NCI-H2107 (cell line): ENCODE data around the gene SUSD5.

Experiments
- DNase-seq: peaks from one replicate; lab custom pipeline; 2025; lab: John Stamatoyannopoulos, UW

SUSD5 gene

DNA sequence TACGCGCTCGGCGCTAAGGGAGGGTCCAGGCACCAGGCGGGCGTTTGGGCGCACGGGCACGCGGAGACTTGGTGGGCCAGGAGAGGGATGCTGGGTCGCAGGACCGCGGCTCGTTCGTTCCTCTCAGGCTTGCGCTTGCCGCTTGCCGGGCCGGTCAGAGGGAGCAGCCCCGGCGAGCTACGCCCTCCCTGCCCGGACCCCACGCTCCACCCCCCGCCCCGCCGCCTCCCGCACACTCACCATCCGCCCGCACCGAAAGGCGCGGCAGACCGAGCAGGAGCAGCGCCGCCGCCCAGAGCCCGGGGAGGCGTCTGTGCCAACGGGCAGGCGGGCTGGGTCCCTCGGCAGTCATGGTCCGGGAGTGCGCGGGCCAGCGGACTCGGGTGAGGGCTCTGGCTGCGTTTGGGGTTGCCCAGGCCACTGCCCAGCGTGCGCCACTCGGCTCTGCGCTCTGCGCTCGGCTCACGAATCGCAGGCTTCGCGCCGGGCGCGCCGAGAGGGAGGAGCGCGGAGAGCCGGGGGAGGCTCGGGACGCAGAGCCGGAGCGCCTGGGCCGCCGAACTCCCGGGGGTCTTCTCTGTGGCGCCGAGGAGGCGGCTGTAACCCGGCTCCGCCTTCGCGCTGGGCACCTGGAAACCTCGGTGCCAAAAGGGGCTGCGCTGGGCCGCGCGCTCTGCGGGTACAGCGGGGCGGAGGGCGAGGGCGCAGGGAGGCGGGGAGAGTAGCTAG is at the start of gene SUSD5:
Gene SUSD5, minus strand, starts transcription at position 365 of the 729 bp plus-strand sequence. Its CDS starts 13 bp downstream, at position 352.
- DNase-seq = no peak

DNA sequence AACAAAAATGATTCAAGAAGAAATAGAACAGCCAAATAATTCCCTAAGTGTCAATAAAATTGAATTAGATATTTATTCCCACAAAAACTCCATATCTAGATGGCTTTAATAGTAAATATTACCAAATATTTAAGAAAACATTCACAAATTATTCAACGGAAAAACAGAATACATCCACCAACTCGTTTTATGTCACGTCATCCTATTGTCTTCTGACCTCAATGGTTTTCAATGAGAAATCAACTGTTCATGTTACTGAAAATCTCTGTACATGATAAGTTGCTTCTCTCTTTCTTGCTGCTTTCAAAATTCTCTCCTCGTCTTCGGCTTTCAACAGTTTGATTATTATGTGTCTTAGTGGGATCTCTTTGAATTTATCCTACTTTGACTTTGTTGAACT is 41.5 kb upstream of the SUSD5 start:
- no peak for DNase-seq

DNA sequence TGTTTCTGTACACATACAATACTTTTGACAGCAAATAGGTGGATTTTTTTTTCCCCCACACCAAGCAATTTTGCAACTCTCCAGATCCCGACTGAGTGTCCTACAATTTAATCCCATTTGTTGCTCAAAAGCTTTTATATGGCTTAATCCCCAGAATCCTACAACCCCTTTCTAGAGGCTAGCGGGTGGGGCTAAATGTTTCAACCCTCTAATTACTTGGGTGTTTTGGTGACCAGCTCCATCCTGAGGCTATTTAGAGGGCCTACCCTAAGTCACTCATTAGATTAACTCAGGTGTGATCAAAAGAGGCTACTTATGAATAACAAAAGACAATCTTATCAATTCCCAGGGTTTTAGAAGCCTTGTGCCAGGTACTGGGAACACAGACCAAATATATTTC is 37.6 kb upstream of the SUSD5 start:
- DNase-seq = no peak

DNA sequence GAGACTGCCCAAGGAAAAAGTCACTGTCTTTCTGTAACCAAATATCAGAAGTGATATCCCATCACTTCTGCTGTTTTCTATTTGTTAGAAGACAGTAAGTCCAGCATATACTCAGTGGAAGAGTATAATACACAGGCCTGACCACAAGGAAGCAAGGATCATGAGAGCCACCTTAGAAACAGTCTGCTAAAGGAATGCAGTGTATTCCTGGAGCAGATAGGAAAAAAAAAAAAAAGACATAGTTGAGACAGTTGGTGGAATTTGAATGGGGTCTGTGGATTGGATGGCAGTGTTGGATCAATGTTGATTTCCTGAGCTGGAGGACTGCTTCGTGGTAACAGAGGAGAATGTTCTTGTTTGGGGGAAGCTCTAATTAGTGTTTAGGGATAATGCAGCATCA is 32.1 kb upstream of the SUSD5 start:
- no peak for DNase-seq

DNA sequence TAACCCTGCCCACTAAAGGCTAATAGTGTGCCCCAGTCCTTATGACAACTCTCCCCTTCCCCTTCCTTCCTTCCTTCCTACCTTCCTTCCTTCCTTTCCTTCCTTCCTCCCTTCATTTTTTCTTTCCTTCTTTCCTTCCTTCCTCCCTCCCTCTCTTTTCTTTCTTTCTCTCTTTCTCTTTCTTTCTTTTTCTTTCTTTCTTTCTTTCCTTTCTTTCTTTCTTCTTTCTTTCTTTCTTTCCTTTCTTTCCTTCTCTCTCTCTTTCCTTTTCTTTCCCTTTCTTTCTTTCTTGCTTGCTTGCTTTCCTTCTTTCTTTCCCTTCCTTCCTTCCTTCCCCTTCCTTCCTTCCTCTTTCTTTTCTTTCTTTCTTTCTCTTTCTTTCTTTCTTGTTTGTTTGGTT is 28.2 kb upstream of the SUSD5 start:
- DNase-seq = no peak

DNA sequence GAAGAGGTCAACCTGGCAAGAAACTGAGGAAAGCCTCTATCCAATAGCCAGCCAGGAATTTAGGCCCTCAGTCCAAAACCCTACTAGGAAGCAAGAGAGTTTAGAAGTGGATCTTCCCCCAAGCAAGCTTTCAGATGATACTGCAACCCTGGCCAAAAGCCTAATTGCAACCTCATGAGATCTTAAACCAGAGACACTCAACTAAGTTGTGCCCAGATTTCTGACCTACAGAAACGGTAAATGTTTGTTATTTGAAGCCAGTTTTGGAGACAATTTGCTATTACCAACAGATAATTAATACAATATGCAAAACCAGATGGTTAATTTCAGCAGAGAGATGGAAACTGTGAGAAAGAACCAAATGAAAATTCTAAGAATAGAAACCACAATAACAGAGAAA is 21.7 kb upstream of the SUSD5 start:
- no peak for DNase-seq

DNA sequence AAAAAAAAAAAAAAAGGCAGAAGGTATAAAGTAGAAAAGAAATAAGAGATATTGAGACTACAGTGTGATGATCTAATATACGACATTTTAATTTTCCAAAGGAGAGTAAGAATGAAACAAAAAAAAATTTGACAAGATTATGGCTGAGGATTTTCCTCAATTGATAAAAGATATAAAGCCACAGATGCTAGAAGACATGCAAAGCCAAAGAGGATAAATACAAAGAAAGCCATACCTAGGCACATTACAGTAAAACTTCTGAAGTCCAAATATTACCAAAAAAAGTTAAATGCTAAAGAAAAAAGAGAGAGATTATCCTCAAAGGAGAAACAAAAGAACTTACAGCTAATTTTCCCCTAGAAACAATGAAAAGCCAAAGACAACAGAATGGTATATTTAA is 20.3 kb upstream of the SUSD5 start:
- no peak for DNase-seq

DNA sequence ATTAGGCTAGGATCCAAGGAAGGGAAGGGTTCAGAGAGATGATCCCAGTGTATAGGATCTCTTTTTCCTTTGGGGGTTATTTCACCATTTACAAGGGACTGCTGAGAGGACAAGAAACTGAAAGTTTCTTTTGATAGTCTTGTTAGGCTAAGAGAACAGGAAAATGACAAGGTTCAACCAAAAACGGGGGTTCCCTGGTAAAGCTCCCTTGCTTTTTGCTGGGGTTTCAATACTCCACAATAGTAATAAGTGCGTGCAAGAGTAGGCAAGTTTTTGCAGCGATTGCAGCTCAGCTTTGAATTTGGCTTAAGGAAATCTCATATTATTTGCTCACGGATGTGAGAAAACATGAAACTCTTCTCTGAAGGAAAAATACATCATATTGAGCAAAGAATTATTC is 18.8 kb upstream of the SUSD5 start:
- no peak for DNase-seq

DNA sequence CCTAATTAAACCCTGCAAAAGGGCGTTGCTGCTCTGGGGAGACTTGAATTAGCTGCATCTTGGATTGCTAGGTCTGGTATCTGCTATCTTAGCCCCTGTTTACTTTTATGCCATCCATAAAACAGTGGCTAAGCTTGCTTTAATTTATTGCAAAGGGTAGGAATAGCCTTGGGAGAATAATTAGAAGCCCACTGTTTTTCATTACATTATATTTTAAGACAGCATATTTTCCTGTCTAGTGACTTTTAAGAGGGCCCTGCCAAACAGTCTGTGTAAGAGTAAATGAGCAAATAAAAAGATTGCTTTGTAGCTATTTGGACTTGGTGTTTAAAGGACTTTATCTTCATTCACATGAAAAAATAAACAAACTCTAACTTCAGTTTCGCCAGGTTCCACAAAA is 17.4 kb upstream of the SUSD5 start:
- no peak for DNase-seq

DNA sequence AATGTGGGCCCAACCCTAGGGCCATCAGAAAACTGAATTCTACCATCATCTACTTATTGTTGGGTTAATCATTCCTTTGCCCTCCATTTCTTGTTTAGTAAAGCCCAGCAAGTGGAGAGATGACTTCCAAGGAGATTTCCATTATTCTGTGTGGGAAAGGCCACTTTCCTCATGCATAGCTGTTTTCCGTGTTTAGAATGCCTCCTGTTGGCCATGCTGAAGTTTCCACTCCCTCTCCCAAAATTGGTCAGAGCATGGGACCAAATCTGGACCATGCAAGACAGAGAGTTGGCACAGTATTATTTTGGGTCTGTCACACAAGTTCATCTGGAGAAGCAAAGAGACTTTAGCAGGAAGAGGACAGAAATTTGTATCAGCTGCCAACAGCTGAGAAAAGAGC is 15.3 kb upstream of the SUSD5 start:
- DNase-seq = no peak

DNA sequence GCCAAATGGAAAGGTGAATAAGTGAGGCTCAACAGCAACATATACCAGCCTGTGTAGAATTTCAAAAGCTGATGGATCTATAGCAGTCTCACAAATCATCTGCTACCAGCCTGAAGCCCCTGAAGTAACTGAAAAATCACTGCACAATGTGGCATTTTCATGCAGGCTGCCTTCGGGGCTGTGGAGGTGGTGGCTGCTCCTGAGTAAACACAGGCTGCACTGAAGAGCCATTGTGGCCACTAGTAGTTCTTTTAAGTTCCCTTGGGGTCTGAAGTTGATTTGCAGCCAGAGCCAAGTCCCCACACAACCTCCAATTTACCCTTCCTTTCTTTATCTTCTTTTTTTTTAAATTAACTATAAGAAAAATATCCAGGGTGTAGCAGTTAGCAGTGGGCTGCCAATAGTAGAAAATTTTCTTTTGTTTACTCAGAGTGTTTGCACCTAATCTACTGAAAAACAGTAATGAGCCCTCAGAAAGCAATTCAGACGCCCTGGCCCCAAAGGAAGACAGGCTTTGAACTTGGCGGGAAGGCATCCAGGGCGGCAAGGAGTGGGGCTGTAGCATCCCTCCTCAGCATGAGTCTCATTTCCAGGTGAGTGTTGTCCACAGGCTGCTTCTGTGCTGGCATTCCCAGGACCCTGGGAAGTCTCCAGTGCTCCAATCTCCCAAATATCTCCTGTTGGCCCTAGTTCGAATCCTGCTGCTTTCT is 13.3 kb upstream of the SUSD5 start:
- DNase-seq = no peak

DNA sequence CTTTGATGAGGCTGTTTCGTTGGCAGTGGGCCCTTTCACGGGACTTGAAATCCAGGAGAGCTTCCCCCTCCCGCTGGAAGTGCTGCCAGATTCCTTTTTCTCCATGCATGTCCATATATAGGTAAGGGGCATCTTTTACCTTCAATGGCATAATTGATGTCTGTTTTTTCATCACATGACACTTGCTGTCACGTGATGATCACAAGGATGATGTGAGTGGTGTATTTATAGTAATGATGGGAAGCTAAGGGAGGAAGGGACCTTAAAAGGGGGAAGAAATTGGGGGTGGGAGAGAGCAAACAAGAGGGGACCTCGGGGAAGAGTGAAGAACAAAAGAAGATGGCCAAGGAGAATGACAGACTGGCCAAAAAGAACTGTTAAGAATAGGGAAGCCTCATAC is 11.3 kb upstream of the SUSD5 start:
- no peak for DNase-seq

DNA sequence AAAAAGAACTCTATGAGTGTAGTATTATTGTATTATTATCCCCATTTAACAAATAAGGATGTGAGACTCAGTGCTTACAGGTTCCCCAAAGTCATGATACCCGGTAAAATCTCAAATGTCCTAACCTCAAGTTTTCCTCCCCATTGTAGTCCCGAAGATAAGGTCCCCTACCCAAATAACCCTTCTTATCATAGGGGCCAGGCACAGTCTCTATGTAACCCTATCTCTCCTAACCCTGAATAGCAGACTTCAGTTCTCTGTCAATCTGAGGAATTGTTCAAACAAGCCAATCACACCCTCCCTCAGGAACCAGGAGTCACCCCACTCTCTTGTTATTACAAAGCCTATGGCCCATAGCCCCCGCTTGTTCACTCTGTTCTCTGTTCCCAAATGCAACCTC is 10.5 kb upstream of the SUSD5 start:
- DNase-seq = no peak

DNA sequence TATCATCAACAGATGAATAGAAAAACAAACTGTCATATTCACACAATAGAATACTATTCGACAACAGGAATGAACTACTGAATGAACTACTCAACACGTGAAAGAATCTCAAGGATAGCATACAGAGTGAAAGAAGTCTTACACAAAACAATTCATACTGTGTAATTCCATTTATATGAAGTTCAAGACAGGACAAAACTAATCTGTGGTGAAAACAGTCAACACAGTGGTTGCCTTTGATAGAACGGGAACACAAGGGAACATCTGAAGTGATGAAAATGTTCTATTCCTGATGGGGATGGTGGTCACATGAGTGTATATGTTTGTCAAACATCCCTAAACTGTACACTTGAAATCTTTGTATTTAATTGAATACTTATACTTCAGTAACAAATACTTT is 2.6 kb upstream of the SUSD5 start:
- no peak for DNase-seq

DNA sequence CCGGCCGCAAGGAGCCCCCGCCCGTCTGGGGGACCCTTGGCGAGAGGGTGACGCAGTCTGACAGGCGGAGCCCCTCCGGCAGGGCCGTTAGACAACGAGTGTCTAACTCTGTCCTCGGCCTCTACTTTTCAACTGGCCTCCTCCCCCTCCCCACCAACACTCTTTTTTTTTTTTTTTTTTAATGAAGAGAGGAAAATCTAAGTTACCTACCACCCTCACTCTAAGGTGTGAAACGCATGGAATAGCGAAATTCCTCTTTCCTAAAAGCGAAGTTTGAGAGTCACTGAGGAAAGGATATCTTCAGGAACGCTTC is 521 bp upstream of the SUSD5 start:
- no peak for DNase-seq

DNA sequence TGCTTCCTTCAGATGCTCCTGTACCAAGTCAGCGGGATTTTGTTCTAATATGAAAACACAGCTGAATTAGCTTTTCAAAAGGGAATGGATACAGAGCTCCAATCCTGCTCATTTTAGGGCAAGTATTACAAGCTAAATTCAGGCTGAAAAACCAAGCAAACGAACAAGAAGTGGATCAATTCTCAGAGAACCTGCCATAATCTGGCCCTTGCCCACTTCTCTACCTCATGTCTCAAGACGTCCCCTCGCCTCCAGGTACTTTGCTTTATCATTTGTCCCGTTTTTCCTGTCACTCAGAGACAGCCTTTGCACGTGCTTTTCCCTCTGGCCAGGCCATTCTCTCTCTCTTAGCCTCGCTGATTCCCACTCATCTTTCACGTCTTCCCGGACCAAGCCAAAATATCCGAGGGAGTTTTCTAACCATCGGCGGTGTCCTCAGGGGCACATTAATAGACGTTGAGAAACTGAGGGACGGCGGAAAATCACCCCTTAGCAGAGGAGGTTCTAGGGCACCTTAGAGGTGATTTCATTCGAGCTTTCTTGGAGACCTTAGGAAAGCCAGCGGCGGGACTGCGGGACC is 654 bp downstream of the SUSD5 start:
- DNase-seq = no peak

DNA sequence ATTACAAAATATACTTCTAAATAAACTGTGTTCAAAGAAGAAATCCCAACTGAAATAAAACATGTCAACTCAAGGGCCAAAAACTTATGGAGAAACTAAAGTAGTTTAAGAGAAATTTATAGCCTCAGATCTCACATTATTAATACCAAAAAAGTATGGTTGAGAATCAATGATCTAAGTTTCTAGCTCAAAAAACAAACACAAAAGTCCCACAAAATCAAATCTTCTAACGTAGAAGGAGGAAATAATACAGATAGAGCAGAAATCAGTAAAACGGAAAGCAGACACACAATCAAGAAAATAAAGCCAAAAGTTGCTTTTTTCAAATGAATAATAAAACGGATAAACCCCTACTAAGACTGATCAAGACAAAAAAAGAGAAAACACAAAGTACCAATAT is 2.9 kb downstream of the SUSD5 start:
- no peak for DNase-seq

DNA sequence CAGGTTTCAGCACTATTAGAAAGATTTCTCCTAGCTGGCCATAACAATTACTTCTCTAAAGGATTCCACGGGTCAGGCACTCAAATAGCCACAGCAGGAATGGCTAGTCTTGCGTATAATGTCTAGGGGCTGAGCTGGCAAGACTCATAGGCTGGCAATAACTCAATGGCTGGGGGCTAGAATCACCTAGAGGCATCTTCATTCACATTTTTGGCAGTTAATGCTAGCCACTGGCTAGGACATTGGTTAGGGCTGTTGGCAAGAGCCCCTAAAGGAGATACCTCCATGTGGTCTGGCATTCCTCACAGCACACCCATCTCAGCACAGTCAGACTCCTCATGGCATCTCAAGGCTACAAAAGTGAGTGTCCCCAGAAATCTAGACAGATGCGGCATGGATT is 6.2 kb downstream of the SUSD5 start:
- no peak for DNase-seq

DNA sequence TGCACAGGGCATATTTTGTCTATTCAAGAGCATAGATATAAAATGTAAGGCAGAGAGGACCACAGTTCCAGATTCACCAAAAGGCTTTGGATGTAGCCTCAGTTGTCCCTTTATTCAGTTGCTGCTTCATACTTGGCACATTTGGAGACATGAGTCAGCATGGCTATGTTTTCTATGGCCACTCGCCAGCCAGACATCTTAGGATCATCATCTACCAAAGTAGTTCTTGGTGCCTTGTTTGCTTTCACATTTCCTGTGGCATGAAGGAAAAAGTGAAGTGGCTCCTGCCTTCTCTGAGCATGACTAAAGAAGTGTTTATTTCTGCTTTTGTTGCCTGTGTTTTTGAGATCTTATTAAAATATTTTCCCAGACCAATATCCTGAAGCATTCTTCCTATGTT is 7.2 kb downstream of the SUSD5 start:
- DNase-seq = no peak

DNA sequence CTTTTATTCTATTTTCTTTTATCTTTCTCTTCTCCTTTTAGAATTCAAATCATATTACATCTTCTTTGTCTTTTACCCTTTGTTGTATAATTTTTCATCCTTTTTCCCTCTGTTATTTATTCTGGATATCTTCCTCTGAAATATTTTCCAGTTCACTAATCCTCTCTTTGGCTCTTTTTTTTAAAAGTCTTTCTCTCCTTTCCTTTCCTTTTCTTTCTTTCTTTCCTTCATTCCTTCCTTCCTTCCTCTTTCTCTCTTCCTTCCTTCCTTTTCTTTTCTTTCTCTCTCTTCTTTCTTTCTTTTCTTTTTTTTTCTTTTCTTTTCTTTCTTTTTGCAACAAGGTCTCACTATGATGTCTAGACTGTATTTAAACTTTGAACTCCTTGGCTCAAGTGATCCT is 9.3 kb downstream of the SUSD5 start:
- DNase-seq = no peak

DNA sequence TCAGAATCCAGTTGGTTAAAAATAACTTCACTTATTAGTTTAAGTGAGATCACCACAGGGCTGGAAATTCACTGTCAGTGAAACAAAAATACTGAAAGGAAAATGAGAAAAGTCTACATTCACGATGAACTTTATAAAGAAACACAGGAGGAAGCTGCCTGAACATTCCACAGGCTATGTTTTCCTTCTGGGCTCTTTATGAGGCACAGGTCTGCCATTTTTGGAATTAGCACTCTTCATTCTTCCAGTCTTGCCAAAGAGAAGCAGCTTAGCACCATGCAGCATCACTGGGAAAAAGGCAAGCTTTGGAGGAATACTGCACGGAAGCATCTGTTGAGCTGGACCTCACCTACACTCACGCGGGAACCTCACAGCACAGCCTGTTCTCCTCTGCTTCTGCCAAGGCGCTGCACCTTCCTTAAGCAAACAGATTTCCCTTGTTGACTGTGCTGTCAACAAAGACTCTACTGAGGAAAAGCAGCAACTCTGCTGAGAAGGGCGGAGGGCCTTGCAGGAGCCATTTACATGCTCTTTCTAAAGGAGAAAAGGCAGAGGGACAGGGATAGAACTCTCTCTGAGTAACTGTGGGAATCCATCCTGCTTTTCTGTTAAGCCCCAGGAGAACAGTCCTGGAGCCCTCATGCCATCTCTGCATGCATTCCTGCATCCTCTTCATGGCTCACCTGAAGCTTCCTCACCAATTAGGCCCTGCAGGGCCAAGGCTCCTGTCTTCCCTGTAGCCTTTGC is 15.7 kb downstream of the SUSD5 start:
- DNase-seq = no peak

DNA sequence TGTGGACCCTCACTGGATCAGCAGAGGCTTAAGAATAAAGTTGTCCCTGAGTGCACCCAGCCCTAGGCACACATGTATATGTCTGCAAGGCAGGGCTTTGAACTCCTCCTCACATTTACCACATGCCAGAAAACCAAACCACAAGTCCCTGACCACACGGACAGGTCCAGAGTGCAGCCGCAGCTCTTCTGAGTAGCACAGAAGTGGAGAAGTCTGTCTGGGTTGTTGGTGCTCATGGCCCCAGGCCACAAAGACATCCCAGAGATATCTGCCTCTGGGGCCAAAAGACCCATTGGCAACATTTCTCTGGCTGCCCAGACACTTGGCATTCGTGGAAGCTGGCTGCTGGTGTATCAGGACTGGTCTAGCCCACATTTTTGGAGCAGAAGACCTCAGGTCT is 17.4 kb downstream of the SUSD5 start:
- DNase-seq = no peak

DNA sequence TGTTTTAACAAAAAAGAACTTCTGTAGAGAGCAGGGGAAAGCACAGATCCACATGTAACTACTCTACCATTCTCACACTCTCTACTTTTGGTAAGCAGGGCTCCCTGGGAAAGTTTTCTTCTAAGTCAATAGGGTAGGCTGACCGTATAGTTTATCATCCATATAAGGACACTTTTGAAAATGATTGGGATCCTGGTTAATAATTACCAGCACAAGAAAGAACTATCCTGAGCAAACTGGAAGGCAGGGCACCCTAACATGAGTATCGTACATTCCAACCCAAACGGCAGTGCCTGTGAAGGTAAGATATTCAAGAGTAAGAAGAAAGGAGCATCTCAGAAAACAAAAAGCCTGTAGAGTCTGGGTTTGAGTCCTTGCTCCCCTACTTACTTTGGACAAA is 22.1 kb downstream of the SUSD5 start:
- DNase-seq = no peak
